Inflammatory macrophage treated with lipopolysaccharide for 4 hours (primary cell): ENCODE measurements around the gene MCF2L2.
"Not testable (repeated sequence)": the region's sequence is repeated elsewhere in the genome, so short reads cannot be mapped to it uniquely, and the experiment has no call there.

Experiments used
- DNase-seq: peaks from one replicate; pipeline ENCODE4 v3.0.0-alpha.2; 2020

The MCF2L2 gene

GRCh38 chr3:183264268-183264667, 164.2 kb downstream of the MCF2L2 start:
- DNase-seq: no peak

GRCh38 chr3:183262875-183263378, 165.5 kb downstream of the MCF2L2 start:
- DNase-seq: no peak

DNA sequence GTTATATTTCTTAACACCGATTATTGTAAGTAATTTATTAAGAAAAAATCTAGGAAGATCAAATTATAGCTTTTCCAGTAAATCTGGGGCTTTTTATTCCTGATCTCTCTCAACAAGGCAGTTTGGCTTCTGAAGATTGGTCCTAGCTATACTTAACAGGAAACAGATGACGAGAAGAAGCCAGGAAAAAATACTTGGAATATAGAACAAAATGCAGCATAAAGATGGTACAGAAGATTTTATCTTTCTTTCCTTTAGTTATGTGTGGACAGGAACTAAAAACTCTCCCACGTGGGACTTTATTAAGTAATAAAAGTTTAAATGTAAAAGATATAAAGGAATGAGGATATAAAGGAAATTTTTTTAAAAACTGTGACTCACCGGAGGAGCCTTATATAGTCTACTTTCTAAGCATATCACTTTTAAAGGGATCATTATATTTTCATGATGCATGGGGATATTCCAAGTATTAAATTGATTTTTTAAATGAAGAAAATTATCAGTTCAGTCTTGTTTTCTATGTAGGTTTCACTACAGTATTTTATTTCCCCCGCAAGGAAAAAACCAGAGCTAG, 167.2 kb downstream of the MCF2L2 start:
- peak; percentile 48 for DNase-seq

DNA sequence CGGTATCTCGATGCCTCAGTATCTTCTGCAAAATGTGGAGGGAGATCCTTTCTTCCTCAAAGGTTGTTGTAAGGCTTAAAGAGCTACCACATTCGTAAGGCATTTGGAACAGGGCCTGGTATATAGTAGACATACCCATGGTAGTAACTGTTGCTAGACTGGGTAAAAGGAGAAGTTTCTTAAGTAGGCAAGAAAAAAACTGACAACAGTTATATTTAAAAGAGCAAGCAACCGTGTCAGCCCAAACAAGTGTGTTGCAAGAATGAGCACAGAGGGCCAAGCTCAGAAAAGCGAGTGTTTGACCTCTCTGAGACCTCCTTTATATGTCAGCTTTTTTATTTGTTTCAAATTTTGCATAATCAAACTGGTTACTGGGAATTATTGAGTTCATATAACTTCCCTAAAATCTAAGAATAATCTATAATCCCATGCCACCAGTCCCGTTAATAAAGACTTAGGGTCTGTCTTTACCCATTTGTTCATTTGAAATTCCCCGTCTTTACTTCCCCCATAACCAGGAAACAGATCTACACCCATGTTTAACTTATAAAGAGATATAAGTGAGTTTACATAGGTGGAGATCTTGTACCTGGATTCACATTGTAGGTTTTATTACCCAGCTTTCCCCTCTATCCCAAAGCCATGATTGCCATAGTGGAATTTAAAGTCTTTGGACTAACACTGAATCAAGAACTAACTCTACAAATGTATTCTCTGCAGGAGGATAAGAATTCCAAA, 168.1 kb downstream of the MCF2L2 start:
- peak; percentile 88 for DNase-seq

DNA sequence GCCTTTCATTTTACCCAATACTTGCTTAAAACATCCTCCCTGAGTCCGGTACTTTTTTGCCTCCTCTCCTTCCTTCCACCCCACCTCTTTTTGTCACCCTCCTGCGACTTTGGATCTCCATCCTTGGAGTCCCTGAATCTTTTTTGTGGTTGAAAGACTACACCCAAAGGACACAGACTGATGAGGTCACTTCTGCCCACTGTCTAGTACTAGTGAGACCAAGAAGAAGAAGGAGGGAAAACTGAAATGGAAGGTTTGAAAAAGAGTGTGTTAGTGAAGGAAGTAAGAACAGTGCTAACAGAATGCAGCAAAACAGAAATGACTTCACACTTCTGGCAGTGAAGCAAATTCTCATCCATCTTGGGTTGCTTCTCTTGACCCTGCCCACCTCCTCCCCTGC, 168.8 kb downstream of the MCF2L2 start:
- peak; percentile 63 for DNase-seq

- no peak for DNase-seq
Observed at GRCh38 chr3:183259087-183259486, 169.3 kb downstream of the MCF2L2 start.

DNA sequence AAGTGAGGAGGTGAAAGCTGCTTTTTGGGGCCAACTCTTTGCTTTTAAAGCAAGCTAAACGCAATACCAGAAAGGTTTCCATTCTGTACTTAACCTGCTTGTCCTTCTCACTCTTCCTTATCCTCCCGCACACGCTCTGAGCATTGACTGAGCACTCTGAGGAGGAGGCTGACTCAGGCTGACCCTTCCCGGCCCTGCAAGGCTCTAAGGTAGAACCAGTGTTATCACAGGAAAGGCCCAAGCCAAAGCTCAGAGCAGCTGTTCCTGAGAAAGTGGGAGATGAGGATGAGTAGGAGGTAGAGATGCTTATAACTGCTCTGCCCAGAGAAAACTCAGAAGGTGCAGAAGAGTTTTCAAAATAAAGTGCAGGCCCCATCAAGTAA, 173.1 kb downstream of the MCF2L2 start:
- peak; percentile 46 for DNase-seq

GRCh38 chr3:183254487-183255347, 173.7 kb downstream of the MCF2L2 start:
- peak; percentile 55 for DNase-seq

- DNase-seq: peak; percentile 71
Observed at GRCh38 chr3:183253528-183254486, 174.6 kb downstream of the MCF2L2 start.

- DNase-seq: peak; percentile 68
Observed at GRCh38 chr3:183252973-183253527, 175.4 kb downstream of the MCF2L2 start, which contains the start of gene B3GNT5. TSS of gene B3GNT5 (plus strand) at chr3:183253253. CDS start at chr3:183269799, 16,546 bp downstream.

DNA sequence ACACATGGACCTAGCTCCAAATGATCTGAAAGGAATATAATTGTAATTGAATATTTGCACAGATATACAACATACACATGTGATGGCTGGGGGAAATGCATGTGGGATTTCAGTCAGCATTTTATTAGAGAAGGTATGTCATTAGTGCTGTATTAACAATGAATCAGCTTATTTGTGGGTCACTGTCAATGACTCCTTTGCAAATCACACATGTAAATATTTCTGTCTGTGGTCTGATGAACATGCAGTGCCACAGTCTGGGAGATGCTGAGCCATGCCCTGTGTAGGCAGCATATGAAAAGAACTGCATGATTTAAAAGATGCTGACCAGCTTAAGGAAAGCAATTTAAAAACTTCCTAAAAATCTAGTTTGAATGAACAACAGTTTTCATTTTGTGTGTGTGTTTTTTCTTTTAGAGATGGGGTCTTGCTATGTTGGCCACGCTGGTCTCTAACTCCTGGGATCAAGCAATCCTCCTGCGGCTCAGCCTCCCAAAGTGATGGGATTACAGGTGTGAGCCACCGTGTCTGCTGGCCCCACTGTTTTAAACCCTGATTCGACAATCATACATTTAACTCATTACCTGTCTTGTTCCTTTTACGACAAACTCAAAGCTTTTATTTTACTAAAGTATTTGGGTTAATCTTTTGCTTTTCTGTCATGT, 176.2 kb downstream of the MCF2L2 start:
- DNase-seq: peak; percentile 49

- no peak for DNase-seq
Observed at GRCh38 chr3:183249006-183249718, 179.3 kb downstream of the MCF2L2 start.

DNA sequence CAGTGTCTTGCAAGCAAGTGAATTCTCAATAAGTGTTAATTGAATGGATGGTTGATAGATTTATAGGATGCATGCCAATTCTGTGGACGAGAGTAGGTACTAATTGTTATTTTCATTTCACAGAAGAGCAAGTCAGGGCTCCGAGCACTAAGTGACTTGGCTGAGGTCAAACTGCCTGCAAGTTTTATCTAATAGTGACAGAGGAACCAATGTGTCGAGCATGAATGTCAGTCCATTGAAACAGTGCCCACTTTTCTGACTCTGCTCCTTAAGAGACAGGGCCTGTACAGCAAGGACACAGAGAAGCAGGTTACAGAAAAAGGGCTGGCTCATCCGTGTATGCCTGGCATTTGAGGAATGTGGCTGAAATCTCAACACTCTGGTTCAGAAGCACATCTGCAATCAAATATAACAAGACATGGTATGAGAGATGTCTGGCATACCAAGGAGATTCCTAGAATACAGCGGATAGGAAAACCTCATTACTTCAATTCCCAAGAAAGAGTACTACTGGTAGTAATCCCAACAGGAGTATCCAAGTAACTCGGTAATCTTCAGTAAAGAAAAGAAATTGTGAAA, 181.3 kb downstream of the MCF2L2 start:
- DNase-seq: no peak

DNA sequence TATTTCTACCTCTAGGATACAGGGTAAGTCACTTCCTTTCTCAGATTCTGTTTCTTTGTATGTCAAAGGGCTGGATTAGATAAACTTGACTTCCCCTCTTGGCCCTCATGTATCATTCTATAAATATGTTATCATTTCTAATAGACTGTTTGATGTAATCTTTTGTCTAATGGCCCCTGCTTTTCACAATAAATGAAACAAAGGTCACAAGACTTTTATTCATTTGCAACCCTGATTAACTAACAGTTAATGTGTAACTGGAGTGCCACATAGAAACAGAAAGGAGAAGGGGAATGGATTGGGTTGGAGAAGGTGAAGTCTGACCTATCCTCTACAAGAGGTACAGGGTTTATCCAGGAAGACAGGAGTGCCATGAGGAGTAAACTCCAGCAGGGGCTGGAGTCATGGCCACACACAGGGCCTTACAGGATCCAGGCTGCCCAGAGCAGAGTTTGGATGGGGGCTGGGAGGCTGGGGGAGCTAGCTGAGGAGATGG, 183.4 kb downstream of the MCF2L2 start:
- DNase-seq: peak; percentile 91

GRCh38 chr3:183244219-183244618, 184.2 kb downstream of the MCF2L2 start:
- DNase-seq: peak; percentile 94

- DNase-seq: no peak
Observed at GRCh38 chr3:183242431-183242830, 186.0 kb downstream of the MCF2L2 start.

- DNase-seq: no peak
Observed at GRCh38 chr3:183239046-183239445, 189.4 kb downstream of the MCF2L2 start.

GRCh38 chr3:183233966-183234365, 194.5 kb downstream of the MCF2L2 start:
- peak; percentile 43 for DNase-seq

GRCh38 chr3:183230826-183231225, 197.6 kb downstream of the MCF2L2 start:
- no peak for DNase-seq

DNA sequence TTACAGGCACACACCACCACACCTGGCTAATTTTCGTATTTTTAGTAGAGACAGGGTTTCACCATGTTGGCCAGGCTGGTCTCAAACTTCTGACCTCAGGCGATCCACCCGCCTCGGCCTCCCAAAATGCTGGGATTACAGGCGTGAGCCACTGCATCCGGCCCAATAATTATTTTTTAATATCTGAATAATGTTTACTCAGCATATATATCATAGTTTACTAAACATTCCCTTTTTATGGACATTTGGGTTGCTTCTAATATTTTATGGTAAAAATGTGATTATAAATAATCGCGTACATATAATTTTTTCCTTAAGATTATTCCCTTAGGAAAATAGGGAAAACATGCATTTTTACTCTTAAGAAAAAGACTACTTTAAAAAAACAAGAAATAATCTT, 198.2 kb downstream of the MCF2L2 start:
- DNase-seq: not testable (repeated sequence)
